GOT3 (cell line): Measurements from ENCODE around the gene SLC38A8.

Experiments
- DNase-seq: peaks from one replicate; lab custom pipeline; 2025; ENCODE audit warnings: mixed read lengths; lab: John Stamatoyannopoulos, UW

The SLC38A8 gene

DNA sequence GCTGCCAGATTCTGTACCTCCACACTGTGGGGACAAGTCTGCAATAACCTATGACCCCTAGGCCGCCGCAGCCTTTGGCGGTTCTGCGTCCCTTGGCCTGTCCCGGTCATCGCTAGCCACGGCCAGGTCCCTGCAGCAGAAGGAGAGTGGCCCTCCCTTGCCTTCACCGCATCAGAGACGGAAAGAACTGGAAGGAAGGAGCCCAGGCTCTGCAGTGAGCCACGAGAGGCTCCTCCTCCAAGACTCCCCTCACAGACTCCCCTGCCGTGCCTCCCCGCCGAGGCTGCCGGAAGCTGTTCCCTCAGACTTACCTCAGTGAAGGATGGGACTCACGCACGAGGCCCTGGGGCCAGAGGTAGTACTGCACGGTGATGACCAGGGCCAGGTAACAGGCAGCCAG, 11.0 kb downstream of the SLC38A8 start:
- DNase-seq = no peak

- DNase-seq = no peak
Observed at GRCh38 chr16:84029297-84030047, 13.1 kb downstream of the SLC38A8 start.

GRCh38 chr16:84027625-84028024, 15.0 kb downstream of the SLC38A8 start:
- no peak for DNase-seq

DNA sequence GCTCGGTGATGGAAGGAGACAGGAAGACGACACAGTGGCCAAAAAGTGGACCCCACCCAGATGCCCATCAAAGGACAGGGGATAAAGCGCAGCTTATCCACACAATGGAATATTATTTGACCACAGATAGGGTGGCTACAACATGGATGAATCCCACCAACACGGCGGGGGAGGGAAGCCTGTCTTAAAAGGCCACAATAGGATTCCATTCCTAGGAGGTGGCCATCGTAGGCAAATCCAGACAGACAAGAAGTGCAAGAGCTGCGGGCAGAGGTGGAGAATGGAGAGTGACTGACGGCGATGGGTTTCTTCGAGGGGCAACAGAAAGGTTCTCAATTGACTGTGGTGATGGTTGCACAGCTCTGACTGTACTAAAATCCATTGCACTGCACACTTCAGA, 16.0 kb downstream of the SLC38A8 start:
- no peak for DNase-seq

- peak; percentile 19 for DNase-seq
Observed at GRCh38 chr16:84024854-84025253, 17.7 kb downstream of the SLC38A8 start.

- no peak for DNase-seq
Observed at GRCh38 chr16:84022644-84023043, 20.0 kb downstream of the SLC38A8 start.

DNA sequence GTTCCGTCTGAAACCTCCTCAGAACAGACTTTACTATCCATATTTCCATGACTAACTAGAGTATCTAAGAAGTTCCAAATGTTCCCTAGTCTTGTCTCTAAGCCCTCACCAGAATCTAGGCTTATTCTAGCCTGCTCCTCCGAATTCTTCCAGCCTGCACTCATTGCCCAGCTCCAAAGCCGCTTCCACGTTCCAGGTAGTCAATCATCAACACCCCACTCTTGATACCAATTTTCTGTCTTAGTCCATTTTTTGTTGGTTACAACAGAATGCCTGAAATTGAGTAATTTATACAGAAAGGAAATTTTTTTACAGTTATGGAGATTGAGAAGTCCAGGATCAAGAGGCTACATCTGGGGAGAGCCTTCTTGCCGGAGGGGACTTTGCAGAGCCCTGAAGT, 21.1 kb downstream of the SLC38A8 start:
- no peak for DNase-seq

DNA sequence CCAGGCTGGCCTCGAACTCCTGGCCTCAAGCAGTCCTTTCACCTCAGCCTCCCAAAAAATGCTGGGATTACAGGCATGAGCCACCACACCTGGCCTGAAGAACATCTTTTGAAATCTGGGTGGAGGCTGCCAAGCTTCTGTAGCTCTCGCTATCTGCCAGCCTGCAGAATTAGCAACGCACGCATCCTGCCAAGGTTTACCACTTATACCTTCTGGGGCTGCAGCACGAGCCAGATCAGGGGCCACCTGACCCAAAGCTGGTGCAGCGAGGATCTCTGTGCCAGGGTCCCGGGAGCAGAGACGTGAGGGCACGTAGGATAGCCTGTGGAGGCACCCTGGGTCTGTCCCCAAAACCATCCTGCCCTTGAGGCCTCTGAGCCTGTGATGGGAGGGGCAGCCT, 22.2 kb downstream of the SLC38A8 start:
- DNase-seq = no peak

DNA sequence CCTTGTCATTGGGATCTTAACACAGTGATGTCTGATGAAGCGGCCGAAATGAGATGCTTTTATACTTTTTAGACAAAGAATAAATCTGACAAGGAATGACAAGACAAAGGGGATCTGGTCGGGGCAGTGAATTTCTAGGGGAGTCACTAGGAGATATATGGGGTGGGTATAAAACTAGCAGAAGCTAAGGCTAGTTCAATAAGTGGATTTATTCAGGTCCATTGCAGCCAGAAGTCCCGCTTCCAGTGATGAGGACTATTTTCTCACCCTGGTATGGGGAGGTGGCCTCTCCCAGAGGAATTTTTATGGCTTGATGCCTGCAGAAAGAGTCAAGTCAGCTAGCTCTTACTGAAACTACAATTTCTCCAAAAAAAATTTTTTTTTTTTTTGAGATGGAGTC, 23.9 kb downstream of the SLC38A8 start:
- no peak for DNase-seq

DNA sequence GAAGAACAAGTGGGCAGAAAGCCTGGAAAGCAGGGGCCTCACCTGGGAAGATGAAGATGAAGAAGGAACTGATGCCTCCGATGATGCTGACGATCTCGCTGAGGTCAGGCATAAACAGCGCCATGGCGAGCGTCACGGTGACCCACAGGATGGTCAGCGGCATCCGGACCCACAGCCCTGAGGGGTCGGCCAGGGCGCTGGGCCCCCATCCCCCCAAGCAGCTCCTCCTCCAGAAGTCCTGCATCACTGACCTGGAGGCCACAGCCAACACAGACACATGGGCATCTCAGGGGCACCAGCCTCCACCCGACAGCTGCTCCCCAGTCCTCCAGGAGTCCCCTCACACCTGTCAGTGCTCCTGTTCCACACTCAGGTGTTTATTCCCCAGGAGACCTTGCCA, 26.1 kb downstream of the SLC38A8 start:
- no peak for DNase-seq

DNA sequence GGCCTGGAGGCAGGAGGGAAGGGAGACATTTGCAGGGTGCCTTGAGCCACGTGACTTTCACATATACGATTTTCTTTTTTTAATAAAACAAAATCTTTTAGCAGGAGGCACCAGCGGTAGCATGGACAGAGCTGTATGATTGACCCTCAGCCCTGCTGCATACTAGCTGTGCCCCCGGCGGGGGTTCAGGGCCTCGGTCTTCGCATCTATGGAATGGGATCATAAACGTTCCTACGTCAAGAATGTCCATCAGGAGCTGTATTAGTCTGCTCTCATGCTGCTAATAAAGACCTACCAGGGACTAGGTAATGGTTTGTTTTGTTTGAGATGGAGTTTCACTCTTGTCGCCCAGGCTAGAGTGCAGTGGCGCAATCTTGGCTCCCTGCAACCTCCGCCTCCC, 27.2 kb downstream of the SLC38A8 start:
- no peak for DNase-seq

GRCh38 chr16:84014570-84015327, 27.8 kb downstream of the SLC38A8 start:
- no peak for DNase-seq

GRCh38 chr16:84013787-84014569, 28.6 kb downstream of the SLC38A8 start:
- no peak for DNase-seq

DNA sequence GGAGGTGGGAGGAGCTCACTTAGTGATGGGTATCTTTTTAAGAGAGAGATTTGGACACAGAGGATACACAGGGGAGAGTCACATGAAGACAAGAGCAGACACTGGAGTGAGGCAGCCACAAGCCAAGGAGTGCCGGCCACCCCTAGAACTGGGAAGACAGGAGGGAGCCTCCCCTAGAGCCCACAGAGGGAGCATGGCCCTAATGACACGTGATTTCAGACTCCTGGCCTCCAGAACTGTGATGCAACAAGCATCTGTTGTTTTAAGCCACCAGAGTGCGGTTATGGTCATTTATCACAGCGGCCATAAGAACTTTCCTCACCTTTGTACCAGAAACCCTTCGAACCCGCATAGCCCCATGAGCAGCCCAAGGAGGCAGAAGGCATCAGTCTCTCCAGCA, 33.3 kb downstream of the SLC38A8 start:
- DNase-seq = no peak

DNA sequence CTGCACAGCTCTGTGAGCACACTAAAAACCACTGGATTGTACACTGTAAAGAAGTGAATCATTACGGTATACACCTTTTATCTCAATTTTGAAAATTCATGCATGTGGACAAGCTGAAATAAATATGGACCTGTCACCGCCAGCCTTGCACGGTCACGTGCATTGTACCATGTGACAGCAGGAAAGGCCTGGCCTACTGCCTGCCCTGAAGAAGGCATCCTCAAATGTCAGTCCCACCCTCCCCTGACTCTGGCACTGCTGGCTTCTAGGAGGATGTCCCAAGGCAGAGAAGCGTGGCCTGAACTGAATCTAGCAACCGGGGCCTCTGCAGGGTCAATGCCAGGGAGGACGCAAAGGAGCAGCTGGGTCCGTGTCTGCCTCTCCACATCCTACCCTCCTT, 34.6 kb downstream of the SLC38A8 start:
- DNase-seq = no peak

- DNase-seq = no peak
Observed at GRCh38 chr16:84007520-84007919, 35.1 kb downstream of the SLC38A8 start.

DNA sequence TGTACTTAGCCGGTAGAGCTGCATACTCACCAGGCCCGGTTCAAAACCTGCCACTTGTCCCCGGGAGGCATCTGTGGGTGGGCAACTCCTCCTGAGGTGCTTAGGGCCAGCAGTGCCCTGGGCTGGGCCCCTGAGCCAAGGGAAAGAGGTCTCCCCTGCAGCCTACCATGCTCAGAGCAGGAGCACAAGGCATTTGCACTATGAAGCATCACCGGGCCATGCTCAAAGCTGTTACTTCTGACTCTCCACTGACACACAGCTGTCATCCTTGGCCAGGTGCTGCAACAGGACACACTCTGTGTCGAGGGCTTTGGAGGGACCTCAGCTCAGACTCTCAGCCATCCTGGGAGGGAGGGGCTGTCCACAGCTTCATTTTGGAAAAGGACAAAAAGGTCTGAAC, 37.2 kb downstream of the SLC38A8 start:
- no peak for DNase-seq

DNA sequence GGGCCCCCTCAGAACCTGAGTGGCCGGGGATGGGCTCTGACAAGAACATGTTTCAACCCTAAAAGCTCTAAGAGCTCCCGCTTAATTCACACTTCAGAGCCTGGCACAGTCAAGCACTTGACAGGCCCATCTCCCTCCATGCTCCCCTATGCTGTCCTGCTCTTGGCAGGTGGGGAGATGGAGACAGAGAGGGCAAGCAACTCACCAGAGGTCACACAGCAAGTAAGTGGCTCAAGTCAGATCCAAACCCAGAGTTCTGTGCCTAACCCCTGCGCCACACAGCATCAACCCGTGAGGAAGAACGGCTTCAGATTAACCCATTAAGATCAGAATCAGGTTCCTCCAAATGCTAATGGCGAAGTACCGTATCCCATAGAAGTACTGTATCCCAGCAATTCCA, 38.2 kb downstream of the SLC38A8 start:
- DNase-seq = no peak

- DNase-seq = no peak
Observed at GRCh38 chr16:84003038-84003437, 39.6 kb downstream of the SLC38A8 start.

DNA sequence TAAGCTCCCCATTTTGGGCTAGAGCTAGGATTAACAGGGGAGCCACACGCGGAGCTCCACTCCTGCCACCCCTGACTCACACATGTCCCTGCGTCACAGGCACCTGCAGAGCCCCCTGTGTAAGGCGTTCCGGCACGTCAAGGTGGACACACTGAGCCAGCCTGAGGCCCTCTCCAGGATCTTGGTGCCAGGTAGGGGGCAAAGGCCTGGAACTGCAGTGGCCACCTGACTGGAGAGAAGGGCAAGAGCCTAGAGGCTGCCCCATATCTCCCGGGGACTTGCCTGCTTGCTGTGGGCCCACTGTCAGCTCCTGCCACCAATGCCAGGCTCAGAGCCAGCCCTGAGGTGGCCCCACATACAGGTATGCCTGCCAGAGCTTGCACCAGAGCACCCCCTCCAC, 40.9 kb downstream of the SLC38A8 start:
- no peak for DNase-seq

- no peak for DNase-seq
Observed at GRCh38 chr16:84000989-84001642, 41.5 kb downstream of the SLC38A8 start.

DNA sequence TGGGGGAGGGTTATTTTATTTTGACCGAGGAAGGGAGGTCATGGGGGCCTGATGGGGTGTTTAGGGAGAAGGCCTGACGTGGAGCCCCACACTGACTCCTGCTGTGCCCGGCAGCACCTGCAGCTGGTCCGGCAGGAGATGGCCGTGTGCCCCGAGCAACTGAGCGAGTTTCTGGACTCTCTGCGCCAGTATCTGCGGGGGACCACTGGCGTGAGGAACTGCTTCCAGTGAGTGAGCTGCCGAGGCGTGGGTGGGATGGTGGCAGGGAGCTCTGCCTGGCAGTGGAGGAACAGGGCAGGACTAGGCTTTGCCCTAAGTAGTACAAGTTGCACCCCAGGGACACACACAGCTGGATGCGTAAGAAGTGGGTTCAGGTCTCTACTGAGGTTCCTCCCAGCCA, 44.5 kb downstream of the SLC38A8 start:
- DNase-seq = no peak
